ENCODE results near the gene AP1S1. TPM values are rescaled to one million over a fixed set of nuclear protein-coding genes. Genes with fewer than 3 reads are reported as not detected.

The AP1S1 gene
- total RNA-seq, 6 donors from 2014 or later: 17.1 to 41.9 (median 33.8) TPM

DNA sequence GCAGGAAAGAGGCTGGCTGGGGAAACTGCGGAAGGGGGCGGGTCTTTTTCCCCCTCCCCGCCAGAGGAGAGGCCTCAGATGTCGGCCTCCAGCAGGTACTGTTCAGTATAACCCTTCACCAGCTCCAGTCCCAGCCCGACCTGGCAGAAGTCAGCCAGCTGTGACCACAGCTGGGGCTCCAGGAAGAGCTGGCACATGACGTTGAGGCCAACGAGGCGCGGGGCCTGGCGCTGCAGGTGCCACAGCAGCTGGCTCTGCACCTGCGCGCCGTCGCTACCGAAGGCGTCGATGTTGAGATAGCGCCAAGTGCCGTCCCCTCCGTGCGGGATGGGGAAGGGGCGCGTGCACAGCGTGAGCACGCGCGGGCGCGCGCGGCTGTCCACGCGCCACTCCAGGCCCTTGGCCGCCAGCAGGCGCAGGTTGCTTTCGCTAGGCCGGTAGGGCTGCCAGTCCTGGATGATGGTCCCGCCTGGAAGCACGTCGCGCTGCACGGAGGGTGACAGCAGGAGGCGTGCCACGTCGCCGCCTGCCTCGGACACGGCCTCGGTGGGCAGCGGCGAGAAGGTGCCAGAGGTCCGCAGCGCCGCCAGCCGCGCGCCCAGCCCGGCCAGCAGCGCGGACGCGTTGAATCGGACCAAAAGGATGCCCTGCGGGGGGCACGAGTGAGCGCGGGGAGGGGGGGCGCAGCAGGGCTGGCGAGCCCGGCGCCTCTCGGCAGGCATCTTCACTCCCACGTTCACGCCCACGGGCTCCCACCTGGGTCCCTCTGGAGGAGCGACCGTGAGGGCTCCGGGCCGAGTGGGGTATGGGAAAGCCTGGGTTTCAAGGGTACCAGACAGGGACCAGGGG is 18.0 kb downstream of the AP1S1 start:
- WGBS, 2 donors: 6 to 7% methylated on average over 18 to 33 of the region's 79 CpGs
- H3K9me3 ChIP-seq: no peaks in the 10 kb centered on the region
- DNase-seq: peak in 1 of 2 donors; percentile 79
- no peak overlapping the region for H3K27ac ChIP-seq
- TF ChIP-seq POLR2A (IDR thresholded peaks at IDR 0.05): no peak
- TF ChIP-seq EP300 (IDR thresholded peaks at IDR 0.05): no peak
- TF ChIP-seq POLR2AphosphoS5 (IDR thresholded peaks at IDR 0.05): no peak
- TF ChIP-seq, protein P1, sequence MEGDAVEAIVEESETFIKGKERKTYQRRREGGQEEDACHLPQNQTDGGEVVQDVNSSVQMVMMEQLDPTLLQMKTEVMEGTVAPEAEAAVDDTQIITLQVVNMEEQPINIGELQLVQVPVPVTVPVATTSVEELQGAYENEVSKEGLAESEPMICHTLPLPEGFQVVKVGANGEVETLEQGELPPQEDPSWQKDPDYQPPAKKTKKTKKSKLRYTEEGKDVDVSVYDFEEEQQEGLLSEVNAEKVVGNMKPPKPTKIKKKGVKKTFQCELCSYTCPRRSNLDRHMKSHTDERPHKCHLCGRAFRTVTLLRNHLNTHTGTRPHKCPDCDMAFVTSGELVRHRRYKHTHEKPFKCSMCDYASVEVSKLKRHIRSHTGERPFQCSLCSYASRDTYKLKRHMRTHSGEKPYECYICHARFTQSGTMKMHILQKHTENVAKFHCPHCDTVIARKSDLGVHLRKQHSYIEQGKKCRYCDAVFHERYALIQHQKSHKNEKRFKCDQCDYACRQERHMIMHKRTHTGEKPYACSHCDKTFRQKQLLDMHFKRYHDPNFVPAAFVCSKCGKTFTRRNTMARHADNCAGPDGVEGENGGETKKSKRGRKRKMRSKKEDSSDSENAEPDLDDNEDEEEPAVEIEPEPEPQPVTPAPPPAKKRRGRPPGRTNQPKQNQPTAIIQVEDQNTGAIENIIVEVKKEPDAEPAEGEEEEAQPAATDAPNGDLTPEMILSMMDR (IDR thresholded peaks at IDR 0.05): no peak
- H3K4me3 ChIP-seq: no peak overlapping the region
- H3K36me3 ChIP-seq: no peaks in the 10 kb centered on the region
- peaks cover 20 to 46% (median 27%) of the 10 kb centered on the region in 4 donors for H3K4me1 ChIP-seq
- no peak for ATAC-seq (ENCODE audit: low FRiP score in 2 of 2)
- H3K27me3 ChIP-seq: peaks cover 0 to 85% (median 58%) of the 10 kb centered on the region in 4 donors

DNA sequence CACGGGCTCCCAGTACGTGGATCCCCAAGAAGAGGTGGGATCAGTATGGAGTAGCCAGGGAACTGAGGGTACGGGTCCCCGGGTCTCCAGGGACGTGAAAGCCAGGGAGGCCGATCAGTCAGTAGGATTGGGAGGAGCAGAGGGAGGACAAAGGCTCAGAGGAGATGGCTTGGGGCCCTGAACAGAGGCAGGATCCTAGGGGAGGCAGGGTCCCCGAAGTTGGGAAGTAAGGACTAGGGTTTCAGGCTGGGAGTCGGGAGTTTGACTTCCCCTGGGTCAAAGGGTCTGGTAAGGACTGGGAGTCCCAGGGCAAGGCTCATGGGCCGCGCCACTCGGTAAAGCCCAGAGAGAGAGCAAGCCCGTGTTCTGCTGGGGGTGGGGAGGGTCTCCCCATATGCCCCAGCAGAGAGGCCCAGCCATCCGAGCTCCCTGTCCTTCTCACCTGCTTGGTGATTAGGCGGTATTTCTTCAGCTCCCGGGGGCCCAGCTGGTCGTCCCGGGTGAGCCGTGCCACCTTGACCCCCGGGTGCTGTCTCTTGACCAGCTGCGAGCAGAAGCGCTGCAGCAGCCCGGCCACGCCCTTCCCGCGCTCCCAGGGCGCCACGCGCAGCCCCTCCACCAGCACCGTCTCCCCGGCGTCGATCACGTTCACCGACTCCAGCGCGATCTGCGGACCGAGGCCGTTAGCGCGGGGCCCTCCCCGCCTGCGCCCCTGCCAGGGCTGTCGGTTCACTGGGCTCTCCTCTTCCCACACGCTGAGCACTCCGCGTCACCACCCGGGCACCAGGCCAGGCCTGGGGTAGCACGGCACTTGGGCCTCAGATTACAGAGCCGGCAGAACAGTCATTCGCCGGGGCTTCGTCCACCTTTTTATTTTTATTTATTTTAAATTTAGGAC is 18.8 kb downstream of the AP1S1 start:
- Histone ChIP-seq H3K4me3 (peak overlapping the region in 2 of 4 donors; percentile 16 to 17), H3K27ac (no peak overlapping the region), H3K36me3 (no peaks in the 10 kb centered on the region), H3K9me3 (no peaks in the 10 kb centered on the region), H3K27me3 (peaks cover 0 to 81% (median 57%) of the 10 kb centered on the region in 4 donors), H3K4me1 (peaks cover 20 to 46% (median 27%) of the 10 kb centered on the region in 4 donors)
- DNase-seq (peak; percentile 71 to 96), ATAC-seq (ENCODE audit: low FRiP score in 2 of 2) (peak; percentile 32 to 65)
- no peak for TF ChIP-seq POLR2AphosphoS5 (IDR thresholded peaks at IDR 0.05)
- TF ChIP-seq, protein P1 (IDR thresholded peaks at IDR 0.05): no peak
- no peak for TF ChIP-seq POLR2A (IDR thresholded peaks at IDR 0.05)
- no peak for TF ChIP-seq EP300 (IDR thresholded peaks at IDR 0.05)
- 1 to 3% methylated on average over 15 to 18 of the region's 53 CpGs for WGBS, 2 donors

DNA sequence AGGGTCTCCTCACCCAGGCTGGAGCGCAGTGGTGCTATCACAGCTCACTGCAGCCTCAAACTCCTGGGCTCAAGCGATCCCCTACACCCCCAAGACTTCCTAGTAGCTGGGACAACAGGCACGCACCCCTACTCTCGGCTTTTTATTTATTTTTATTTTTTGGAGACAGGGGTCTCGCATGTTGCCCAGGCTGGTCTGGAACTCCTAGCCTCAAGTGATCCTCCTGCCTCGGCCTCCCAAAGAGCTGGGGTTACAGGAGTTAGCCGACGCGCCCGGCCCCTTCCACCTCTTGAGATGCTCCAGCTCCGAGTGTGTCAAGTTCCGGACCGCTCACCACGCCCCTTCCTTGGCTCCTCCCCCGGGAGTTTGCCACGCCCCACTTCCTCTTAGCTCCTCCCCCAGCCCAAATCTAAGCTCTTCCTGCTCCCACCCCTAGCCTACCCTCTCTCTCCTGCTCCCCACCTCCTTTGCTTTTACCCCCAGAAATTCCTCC is 19.5 kb downstream of the AP1S1 start:
- H3K4me1 ChIP-seq: peaks cover 20 to 47% (median 27%) of the 10 kb centered on the region in 4 donors
- no peaks in the 10 kb centered on the region for H3K9me3 ChIP-seq
- ATAC-seq (ENCODE audit: low FRiP score in 2 of 2) (peak in 1 of 2 donors; percentile 54), DNase-seq (peak in 1 of 2 donors; percentile 52)
- peaks cover 0 to 75% (median 53%) of the 10 kb centered on the region in 4 donors for H3K27me3 ChIP-seq
- H3K27ac ChIP-seq: no peak overlapping the region
- TF ChIP-seq EP300 (IDR thresholded peaks at IDR 0.05) (no peak), POLR2A (IDR thresholded peaks at IDR 0.05) (no peak), POLR2AphosphoS5 (IDR thresholded peaks at IDR 0.05) (no peak)
- TF ChIP-seq, protein P1 (IDR thresholded peaks at IDR 0.05): no peak
- peak overlapping the region in 2 of 4 donors; percentile 16 to 17 for H3K4me3 ChIP-seq
- 5% methylated on average over 16 of the region's 16 CpGs for WGBS, 2 donors
- no peaks in the 10 kb centered on the region for H3K36me3 ChIP-seq

DNA sequence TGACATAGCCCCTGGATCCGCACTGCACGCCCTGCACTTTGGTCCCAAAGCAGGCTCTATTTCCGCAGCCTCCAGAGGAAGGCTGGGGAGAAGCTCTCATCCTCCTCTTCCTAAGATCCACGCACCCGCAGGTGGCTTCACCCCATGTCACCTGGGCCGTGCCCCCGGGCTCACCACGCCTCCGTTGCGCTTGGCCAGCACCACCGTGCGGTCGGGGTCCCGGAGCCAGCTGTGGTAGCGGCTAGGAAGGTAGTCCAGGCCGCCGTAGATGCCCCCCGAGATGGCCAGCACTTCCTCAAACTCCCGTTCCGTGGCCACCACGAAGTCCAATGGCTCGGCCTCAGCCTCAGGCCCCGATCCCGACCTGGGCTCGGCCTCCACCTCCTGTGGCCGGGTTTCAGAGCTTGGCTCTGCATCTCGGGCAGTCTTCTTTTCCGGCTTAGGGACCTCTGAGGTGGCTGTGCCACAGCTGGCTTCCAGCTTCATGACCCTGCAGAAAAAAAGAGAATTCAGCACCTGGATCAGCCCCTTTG is 20.1 kb downstream of the AP1S1 start:
- H3K4me1 ChIP-seq: peaks cover 23 to 52% (median 27%) of the 10 kb centered on the region in 4 donors
- H3K4me3 ChIP-seq: no peak overlapping the region
- no peak for TF ChIP-seq EP300 (IDR thresholded peaks at IDR 0.05)
- TF ChIP-seq, protein P1 (IDR thresholded peaks at IDR 0.05): no peak
- no peak for TF ChIP-seq POLR2AphosphoS5 (IDR thresholded peaks at IDR 0.05)
- TF ChIP-seq POLR2A (IDR thresholded peaks at IDR 0.05): no peak
- H3K36me3 ChIP-seq: no peaks in the 10 kb centered on the region
- ATAC-seq (ENCODE audit: low FRiP score in 2 of 2): no peak
- H3K9me3 ChIP-seq: no peaks in the 10 kb centered on the region
- peaks cover 0 to 74% (median 52%) of the 10 kb centered on the region in 4 donors for H3K27me3 ChIP-seq
- peak in 1 of 2 donors; percentile 73 for DNase-seq
- no peak overlapping the region for H3K27ac ChIP-seq
- WGBS, 2 donors: 6 to 8% methylated on average over 8 to 23 of the region's 28 CpGs

All from upper lobe of left lung (tissue), 6 donors.